Fibroblast of mammary gland (primary cell): ENCODE measurements around the gene DDX11.
"Not testable (repeated sequence)": the region's sequence is repeated elsewhere in the genome, so short reads cannot be mapped to it uniquely, and the experiment has no call there.

Experiments used
- DNase-seq: peaks from one replicate; pipeline ENCODE4 v3.0.0-alpha.2; 2010; ENCODE audit warnings: low read depth
- H3K4me3 ChIP-seq: 2 replicates; pipeline ENCODE4 v1.5.1; 2011; ENCODE audit warnings: low read depth, mild to moderate bottlenecking, low read length, moderate library complexity; ENCODE audit not compliant: control insufficient read depth
- CTCF ChIP-seq: conservative IDR thresholded peaks from 2 replicates; pipeline ENCODE4 v1.5.1; 2011; ENCODE audit warnings: low read depth, low read length, inconsistent platforms; ENCODE audit not compliant: control insufficient read depth, insufficient read depth

DDX11 gene

GRCh38 chr12:31041033-31041564 lies 32.6 kb upstream of the DDX11 start:
- no peak for DNase-seq
- no peak overlapping the region for H3K4me3 ChIP-seq
- no peak for TF ChIP-seq CTCF

GRCh38 chr12:31050143-31050542 lies 23.5 kb upstream of the DDX11 start:
- DNase-seq, H3K4me3 ChIP-seq: not testable (repeated sequence)

- not testable (repeated sequence) for DNase-seq
Measured at GRCh38 chr12:31050548-31050947, 23.1 kb upstream of the DDX11 start.

GRCh38 chr12:31051692-31052091 lies 22.0 kb upstream of the DDX11 start:
- DNase-seq, H3K4me3 ChIP-seq: not testable (repeated sequence)

More at GRCh38 chr12:31050548-31050947, 23.1 kb upstream of the DDX11 start:
- not testable (repeated sequence) for H3K4me3 ChIP-seq

GRCh38 chr12:31052121-31052520 lies 21.5 kb upstream of the DDX11 start:
- not testable (repeated sequence) for H3K4me3 ChIP-seq, DNase-seq

- H3K4me3 ChIP-seq, result not testable (repeated sequence)
- peak; percentile 87 for DNase-seq
Measured at GRCh38 chr12:31052666-31053439, 20.8 kb upstream of the DDX11 start.

GRCh38 chr12:31053944-31054343 lies 19.7 kb upstream of the DDX11 start:
- H3K4me3 ChIP-seq, DNase-seq: not testable (repeated sequence)
- TF ChIP-seq CTCF, result peak; percentile 25

GRCh38 chr12:31057671-31058070 lies 16.0 kb upstream of the DDX11 start:
- TF ChIP-seq CTCF, result no peak
- DNase-seq, result no peak
- no peak overlapping the region for H3K4me3 ChIP-seq

GRCh38 chr12:31066196-31066595 lies 7.5 kb upstream of the DDX11 start:
- DNase-seq, result peak; percentile 36
- not testable (repeated sequence) for H3K4me3 ChIP-seq

- H3K4me3 ChIP-seq, DNase-seq: not testable (repeated sequence)
Measured at GRCh38 chr12:31067656-31068055, 6.0 kb upstream of the DDX11 start.

GRCh38 chr12:31070971-31071740 lies 2.5 kb upstream of the DDX11 start:
- not testable (repeated sequence) for H3K4me3 ChIP-seq, DNase-seq

GRCh38 chr12:31072962-31073361 lies 698 bp upstream of the DDX11 start:
- DNase-seq, result not testable (repeated sequence)
- peak overlapping the region; percentile 19 for H3K4me3 ChIP-seq
